Stimulated activated naive B cell treated with anti-CD40 and anti-IgM and Interleukin-4, amounts not matched to agents 10 μg/mL and 1 μg/mL and 100 μg/mL, for 72 hours (primary cell): ENCODE results near the gene ELK3.

Experiments
- ATAC-seq, 2 donors: fragments of 150-1000 bp; cut with Tn5 transposase; replicated peaks; 2 replicates each; pipeline ENCODE4 v1.10.0; 2021; ENCODE audit warnings: moderate library complexity in 1 of 2
- DNase-seq: peaks from one replicate; pipeline ENCODE4 v3.0.0; 2021
- H3K27ac Mint-ChIP-seq: one replicate; pipeline ENCODE4 v1.8.0; 2022; ENCODE audit warnings: mild to moderate bottlenecking, mixed read lengths
- H3K27me3 Mint-ChIP-seq, 2 donors: one replicate each; pipeline ENCODE4 v1.8.0; 2022; ENCODE audit warnings: mixed read lengths in 2 of 2
- H3K36me3 Mint-ChIP-seq, 2 donors: one replicate each; pipeline ENCODE4 v1.8.0; 2022; ENCODE audit warnings: mixed read lengths in 2 of 2, mild to moderate bottlenecking in 1 of 2
- H3K4me1 Mint-ChIP-seq, 2 donors: one replicate each; pipeline ENCODE4 v1.8.0; 2022; ENCODE audit warnings: mixed read lengths in 2 of 2, mild to moderate bottlenecking in 1 of 2
- H3K4me3 Mint-ChIP-seq, 2 donors: one replicate each; pipeline ENCODE4 v1.8.0; 2022; ENCODE audit warnings: mild to moderate bottlenecking in 2 of 2, mixed read lengths in 2 of 2, moderate library complexity in 1 of 2
- H3K9me3 Mint-ChIP-seq, 2 donors: one replicate each; pipeline ENCODE4 v1.8.0; 2022; ENCODE audit warnings: mixed read lengths in 2 of 2, mild to moderate bottlenecking in 1 of 2

The ELK3 gene

DNA sequence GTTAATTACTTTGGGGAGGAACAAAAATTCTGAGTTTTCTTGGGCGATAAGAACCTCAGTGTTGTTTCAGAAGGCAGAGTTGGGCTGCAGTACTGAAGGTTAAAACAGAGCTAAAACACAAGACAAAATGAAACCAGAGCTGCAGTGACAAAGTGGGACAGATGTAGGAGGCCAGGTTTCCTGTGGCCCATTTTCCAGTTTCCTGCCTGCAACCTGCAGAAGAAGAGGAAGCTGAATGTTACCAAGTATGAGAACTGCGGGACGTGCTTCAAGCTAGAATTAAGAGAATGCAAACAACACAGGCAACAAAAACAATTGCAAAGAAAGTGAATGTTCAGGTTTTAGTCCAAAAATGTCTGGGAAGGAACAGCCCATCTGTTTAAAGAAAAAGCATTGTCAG lies 17.8 kb downstream of the ELK3 start:
- DNase-seq, result no peak
- Mint-ChIP-seq H3K4me1 (peaks cover 58 to 93% of the 10 kb centered on the region in 2 donors), H3K9me3 (no peaks in the 10 kb centered on the region), H3K4me3 (peak overlapping the region; percentile 47), H3K27ac (peak overlapping the region; percentile 14), H3K27me3 (no peaks in the 10 kb centered on the region), H3K36me3 (peaks cover 2 to 7% of the 10 kb centered on the region in 2 donors)
- ATAC-seq, result no peak

DNA sequence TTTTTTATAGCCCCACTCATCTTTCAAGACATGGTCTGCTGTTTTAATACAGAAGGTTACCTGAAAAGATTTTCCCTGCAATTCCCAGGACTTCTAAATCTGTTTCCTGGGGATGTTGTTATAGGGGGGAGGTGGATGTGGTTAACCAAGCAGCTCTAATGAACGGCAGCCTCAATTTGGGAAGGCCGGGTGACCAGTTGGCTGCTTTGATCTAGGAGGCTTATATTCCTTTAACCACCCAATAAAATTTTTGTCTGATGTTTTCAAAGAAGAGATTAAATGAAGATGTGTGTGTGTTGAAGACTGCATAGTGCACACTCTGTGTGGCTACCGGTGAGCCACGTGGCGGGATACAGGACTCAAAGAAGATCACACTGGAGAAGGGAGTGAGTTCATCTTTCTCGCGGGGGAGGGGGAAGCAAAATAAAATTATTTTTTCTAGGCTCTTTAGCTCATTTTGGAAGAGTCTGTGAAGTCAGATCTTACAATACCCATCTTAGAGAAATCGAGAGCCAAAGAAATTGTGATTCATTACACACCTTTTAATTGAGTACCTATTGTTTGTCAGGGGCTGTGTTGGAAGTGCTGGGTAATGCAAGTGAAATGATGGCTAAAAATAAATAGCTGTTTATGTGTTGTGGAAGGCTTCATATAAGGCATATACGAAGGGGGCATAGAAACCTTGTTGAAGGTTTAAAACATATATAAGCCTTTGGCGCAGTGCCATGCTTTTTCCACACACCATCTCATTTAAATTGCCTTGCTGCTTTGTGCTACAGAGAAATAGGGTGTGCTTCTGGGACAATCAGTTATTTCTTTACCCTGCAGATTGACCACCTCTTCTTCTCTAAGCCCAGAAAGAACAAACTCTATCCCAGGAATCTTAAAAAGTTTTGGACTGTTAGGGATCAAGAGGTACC lies 18.5 kb downstream of the ELK3 start:
- Mint-ChIP-seq H3K27me3 (no peaks in the 10 kb centered on the region), H3K36me3 (peaks cover 2 to 7% of the 10 kb centered on the region in 2 donors), H3K4me3 (peak overlapping the region; percentile 14 to 43), H3K4me1 (peaks cover 50 to 86% of the 10 kb centered on the region in 2 donors), H3K9me3 (no peaks in the 10 kb centered on the region), H3K27ac (no peak overlapping the region)
- ATAC-seq (no peak), DNase-seq (no peak)

DNA sequence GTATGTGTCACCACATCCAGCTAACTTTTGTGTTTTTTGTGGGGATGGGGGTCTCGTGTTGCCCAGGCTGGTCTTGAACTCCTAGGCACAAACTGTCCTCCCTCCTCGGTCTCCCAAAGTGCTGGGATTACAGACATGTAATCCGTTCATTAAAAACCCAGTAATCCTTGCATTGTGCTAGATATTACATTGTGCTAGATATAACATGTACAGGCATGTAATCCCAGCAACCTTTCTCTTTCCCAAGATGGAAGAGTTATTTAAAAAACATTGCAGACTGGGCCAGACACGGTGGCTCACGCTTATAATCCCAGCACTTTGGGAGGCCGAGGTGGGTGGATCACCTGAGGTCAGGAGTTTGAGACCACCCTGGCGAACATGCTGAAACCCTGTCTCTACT lies 19.7 kb downstream of the ELK3 start:
- no peak overlapping the region for H3K4me3 Mint-ChIP-seq
- DNase-seq, result no peak
- no peaks in the 10 kb centered on the region for H3K9me3 Mint-ChIP-seq
- H3K27ac Mint-ChIP-seq, result peak overlapping the region; percentile 9
- no peak for ATAC-seq
- peaks cover 2 to 9% of the 10 kb centered on the region in 2 donors for H3K36me3 Mint-ChIP-seq
- no peaks in the 10 kb centered on the region for H3K27me3 Mint-ChIP-seq
- peaks cover 46 to 81% of the 10 kb centered on the region in 2 donors for H3K4me1 Mint-ChIP-seq

DNA sequence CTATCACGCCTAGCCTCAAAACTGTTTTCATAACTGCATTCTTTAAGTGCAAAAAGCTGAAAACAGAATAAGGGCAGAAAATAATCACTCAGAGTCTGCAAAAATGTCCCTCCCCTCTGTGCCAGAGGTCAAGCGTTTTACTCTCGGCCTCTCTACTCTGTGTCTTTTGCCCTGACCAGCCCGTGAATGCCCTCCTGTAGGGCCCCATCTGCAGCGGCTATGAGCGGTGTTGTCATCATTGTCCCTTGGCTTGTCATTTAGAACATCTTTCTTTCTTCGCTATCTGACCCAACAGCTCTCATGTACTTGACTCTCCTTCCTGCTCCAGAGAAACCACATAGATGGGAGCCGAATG lies 21.7 kb downstream of the ELK3 start:
- no peaks in the 10 kb centered on the region for H3K9me3 Mint-ChIP-seq
- H3K36me3 Mint-ChIP-seq, result peaks cover 5 to 9% of the 10 kb centered on the region in 2 donors
- no peaks in the 10 kb centered on the region for H3K27me3 Mint-ChIP-seq
- ATAC-seq, result no peak
- H3K4me1 Mint-ChIP-seq, result peaks cover 39 to 69% of the 10 kb centered on the region in 2 donors
- H3K4me3 Mint-ChIP-seq, result no peak overlapping the region
- H3K27ac Mint-ChIP-seq, result peak overlapping the region; percentile 25
- no peak for DNase-seq

DNA sequence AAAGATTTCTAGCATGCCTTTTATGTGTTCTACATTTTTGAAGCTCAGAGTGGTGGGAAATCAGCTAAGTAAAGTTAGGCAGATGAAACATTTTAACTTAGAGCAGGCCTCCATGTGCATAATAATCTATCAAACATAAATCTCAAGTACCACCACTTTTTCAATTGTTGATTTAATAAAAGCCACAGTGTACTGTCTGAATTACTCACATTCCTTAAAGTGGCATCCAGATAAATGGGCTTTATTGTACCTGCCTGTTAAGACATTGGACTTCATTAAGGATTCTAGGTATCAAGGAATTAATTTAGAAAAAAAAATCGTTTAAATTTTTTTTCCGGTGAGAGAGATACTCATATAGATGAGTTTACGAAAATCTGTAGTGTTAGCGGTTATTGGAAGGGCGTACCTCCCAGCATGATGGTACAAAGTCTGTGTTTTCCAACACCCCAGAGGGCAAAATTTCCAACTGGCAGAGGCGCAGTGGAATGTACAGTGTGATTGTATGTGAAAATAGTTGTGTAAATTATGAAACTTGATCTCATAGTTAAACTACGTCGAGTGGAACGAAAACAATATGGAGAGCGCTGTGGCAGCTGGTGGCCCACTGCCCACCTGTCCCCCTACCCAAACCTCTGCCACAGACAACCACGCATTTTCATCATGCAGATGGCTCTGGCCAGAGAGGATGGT lies 25.0 kb downstream of the ELK3 start:
- ATAC-seq, result no peak
- Mint-ChIP-seq H3K4me3 (no peak overlapping the region), H3K27ac (no peak overlapping the region), H3K4me1 (peaks cover 33 to 54% of the 10 kb centered on the region in 2 donors), H3K27me3 (no peaks in the 10 kb centered on the region), H3K9me3 (no peaks in the 10 kb centered on the region), H3K36me3 (peaks cover 8 to 33% of the 10 kb centered on the region in 2 donors)
- no peak for DNase-seq

DNA sequence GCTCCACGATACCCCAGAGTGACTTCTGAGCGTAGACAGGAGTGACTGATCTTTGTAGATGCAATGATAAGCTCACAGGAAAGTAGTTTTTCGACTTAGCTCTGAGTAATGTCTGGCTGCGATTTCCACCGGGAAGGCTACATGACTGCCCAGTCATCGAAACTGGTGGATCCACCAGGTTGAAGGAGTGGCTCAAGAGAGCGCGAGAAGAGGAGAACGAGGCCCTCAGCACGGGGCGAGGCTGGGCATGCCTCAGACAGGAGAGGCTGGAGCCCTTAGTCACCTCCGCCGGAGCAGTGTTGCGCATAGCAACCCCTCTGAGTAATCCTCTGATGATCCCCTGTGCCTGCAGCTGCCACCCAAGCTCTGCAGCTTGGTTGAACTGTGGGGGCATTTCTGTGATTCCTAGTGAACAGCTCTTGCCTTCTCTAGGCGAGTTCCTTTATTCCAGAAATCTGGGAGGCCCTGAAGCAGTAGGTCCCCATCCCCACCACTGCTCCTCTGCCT lies 25.6 kb downstream of the ELK3 start:
- H3K9me3 Mint-ChIP-seq, result no peaks in the 10 kb centered on the region
- no peak for ATAC-seq

DNA sequence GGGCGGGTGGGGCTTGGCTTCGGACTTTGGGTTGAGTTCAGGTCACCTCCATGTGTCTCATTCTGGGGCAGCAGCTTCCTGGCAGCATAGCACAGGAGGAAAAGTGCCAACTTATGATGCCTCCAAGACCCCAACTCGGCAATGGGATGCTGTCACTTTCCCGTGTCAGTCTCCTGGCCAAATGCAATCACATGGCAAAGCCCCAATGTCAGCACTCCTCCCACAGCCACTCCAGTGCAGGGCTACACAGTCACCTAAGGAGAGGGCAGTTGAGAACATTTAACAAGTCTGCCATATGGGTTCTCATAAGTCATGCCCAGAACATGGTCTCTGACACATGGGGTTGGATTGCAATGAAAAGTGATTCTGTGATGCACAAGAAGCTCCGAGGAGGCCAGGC lies 26.7 kb downstream of the ELK3 start:
- no peaks in the 10 kb centered on the region for H3K27me3 Mint-ChIP-seq
- ATAC-seq, result no peak
- DNase-seq, result no peak
- H3K4me1 Mint-ChIP-seq, result peaks cover 25 to 48% of the 10 kb centered on the region in 2 donors
- H3K36me3 Mint-ChIP-seq, result peaks cover 10 to 34% of the 10 kb centered on the region in 2 donors
- no peak overlapping the region for H3K27ac Mint-ChIP-seq
- H3K9me3 Mint-ChIP-seq, result no peaks in the 10 kb centered on the region
- no peak overlapping the region for H3K4me3 Mint-ChIP-seq

More for the DNA sequence above, 25.6 kb downstream of the ELK3 start:
- no peak for DNase-seq
- peaks cover 32 to 50% of the 10 kb centered on the region in 2 donors for H3K4me1 Mint-ChIP-seq
- H3K27me3 Mint-ChIP-seq, result no peaks in the 10 kb centered on the region
- H3K27ac Mint-ChIP-seq, result no peak overlapping the region
- no peak overlapping the region for H3K4me3 Mint-ChIP-seq
- peaks cover 10 to 35% of the 10 kb centered on the region in 2 donors for H3K36me3 Mint-ChIP-seq

DNA sequence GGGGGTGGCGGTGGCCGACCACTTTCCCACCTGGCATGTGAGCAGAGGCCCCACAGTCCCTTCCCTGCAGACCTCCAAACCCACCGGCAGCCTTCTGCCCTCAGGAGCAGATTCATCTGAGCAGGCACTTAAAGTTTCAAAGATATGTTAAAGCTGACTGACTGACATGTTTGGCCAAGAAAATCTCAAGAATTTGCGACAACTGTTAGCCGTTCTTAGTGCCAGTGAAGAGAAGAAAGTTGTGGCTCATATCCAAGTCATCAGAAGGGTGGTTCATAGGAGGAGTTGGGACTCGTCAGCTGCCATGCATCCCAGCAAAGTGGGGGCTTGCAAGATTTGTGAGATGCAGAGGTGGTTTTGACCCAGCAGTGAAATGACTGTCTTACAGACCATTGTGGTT lies 27.2 kb downstream of the ELK3 start:
- Mint-ChIP-seq H3K27ac (no peak overlapping the region), H3K4me1 (peaks cover 26 to 44% of the 10 kb centered on the region in 2 donors), H3K4me3 (no peak overlapping the region), H3K9me3 (no peaks in the 10 kb centered on the region), H3K36me3 (peaks cover 14 to 39% of the 10 kb centered on the region in 2 donors), H3K27me3 (no peaks in the 10 kb centered on the region)
- ATAC-seq, result no peak
- no peak for DNase-seq

DNA sequence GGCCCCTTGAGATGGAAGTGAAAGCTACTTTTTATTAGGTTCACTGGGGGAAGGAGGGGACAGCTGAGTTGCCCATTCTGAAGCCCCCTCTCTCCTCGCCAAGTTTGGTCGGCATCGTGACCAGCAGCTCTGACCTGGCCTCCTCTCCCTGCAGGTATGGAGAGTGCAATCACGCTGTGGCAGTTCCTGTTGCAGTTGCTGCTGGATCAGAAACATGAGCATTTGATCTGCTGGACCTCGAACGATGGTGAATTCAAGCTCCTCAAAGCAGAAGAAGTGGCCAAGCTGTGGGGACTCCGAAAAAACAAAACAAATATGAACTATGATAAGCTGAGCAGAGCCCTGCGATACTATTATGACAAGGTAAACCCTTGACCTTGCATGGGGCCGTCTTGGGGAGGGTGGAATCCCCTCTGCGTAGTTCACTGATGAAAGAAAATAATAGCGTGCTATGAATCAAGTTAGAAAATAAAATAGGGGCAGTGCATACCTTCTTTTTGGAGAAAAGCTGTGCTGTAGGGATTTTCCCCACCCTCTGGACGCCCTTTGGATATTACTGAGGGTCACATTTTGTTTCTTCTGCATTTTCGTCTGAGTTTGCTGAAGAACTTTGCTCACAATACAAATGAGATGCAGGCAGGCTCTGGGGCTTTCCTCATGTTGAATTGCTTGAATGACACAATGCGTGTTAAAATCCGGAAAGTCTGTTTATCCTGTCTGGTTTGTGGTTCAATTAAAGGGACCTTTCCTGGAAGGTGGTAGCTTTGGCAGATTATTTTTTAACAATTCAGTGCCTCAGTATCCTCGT lies 29.4 kb downstream of the ELK3 start:
- no peaks in the 10 kb centered on the region for H3K27me3 Mint-ChIP-seq
- peak overlapping the region; percentile 81 for H3K27ac Mint-ChIP-seq
- peaks cover 22 to 51% of the 10 kb centered on the region in 2 donors for H3K36me3 Mint-ChIP-seq
- H3K9me3 Mint-ChIP-seq, result no peaks in the 10 kb centered on the region
- peaks cover 32 to 37% of the 10 kb centered on the region in 2 donors for H3K4me1 Mint-ChIP-seq
- H3K4me3 Mint-ChIP-seq, result peak overlapping the region in 1 of 2 donors; percentile 63
- ATAC-seq (peak; percentile 85 to 93), DNase-seq (peak; percentile 29)

DNA sequence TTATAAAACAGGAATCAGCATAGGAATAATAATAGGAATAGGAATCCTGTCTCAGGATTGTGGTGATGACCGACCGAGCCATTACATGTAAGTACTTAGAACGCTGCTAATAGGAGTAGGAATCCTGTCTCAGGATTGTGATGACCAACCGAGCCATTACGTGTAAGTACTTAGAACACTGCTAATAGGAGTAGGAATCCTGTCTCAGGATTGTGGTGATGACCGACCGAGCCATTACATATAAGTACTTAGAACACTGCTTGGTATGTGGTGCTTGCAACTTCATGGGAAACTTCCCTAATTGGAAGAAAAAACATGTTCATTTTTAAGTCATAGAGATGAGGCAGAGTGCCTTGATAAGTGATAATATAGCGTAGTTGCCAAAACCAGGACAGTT lies 30.0 kb downstream of the ELK3 start:
- peaks cover 33 to 37% of the 10 kb centered on the region in 2 donors for H3K4me1 Mint-ChIP-seq
- H3K36me3 Mint-ChIP-seq, result peaks cover 23 to 52% of the 10 kb centered on the region in 2 donors
- ATAC-seq (no peak), DNase-seq (no peak)
- H3K9me3 Mint-ChIP-seq, result no peaks in the 10 kb centered on the region
- no peaks in the 10 kb centered on the region for H3K27me3 Mint-ChIP-seq
- H3K27ac Mint-ChIP-seq, result peak overlapping the region; percentile 37
- peak overlapping the region in 1 of 2 donors; percentile 22 for H3K4me3 Mint-ChIP-seq

DNA sequence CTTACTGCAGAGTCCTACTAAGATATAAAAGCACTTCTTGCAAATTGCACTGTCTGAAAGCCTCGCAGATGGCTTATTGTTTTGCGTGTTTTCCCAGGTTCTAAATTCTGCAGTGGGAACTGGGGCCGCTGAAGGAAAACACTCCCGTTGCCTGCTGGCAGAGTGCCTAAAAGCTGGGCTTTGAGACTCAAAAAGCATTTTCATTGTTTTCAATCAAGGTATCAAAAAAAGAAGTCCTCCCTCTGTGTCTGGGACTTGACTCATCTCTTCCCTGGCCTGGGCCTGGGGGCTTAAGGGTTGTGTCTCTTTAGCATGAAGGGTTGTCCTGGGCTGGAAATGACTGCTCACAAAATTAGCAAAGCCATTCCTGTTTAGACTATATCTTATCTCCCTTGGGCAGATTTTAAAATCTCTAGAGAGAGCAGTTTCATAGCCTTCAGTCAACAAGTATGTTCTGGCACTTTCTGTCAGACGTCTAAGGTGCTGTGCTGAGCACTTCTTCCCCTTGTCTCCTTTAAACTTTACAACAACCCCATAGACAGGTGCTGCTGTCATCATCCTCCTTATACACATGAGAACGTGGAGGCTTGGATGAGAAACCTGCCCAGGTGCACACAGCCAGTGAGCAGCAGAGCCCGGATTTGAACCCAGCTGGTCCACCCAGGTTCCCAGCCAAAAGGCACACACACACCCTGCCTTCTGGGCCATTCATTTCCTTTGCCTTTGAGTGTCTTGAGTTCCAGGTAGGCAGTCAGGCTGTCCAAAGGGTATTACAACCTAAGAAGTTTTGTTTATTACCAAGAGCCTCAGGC lies 31.1 kb downstream of the ELK3 start:
- Mint-ChIP-seq H3K36me3 (peaks cover 20 to 52% of the 10 kb centered on the region in 2 donors), H3K4me3 (no peak overlapping the region)

DNA sequence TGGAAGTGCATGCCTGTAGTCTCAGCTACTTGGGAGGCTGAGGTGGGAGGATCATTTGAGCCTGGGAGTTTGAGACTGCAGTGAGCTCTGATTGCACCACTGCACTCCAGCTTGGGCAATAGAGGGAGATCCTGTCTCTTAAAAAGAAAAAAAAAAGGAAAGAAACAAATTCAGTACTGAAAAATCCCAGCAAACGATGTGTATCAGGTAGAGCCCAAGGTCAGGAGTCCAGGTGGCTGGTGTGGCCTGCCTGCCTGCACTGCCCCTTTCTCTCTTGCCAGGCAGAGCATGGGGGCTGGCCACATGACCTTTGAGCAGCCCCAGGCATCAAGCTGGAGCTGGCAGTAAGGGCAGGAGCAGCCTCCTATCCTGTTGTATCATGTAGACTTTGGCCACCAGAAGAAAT lies 31.8 kb downstream of the ELK3 start:
- ATAC-seq, result no peak
- Mint-ChIP-seq H3K9me3 (no peaks in the 10 kb centered on the region), H3K4me1 (peaks cover 25 to 29% of the 10 kb centered on the region in 2 donors), H3K36me3 (peaks cover 22 to 52% of the 10 kb centered on the region in 2 donors), H3K4me3 (no peak overlapping the region), H3K27me3 (no peaks in the 10 kb centered on the region), H3K27ac (peak overlapping the region; percentile 69)
- DNase-seq, result no peak

More for the DNA sequence above, 31.1 kb downstream of the ELK3 start:
- Mint-ChIP-seq H3K27me3 (no peaks in the 10 kb centered on the region), H3K9me3 (no peaks in the 10 kb centered on the region), H3K4me1 (peaks cover 28 to 30% of the 10 kb centered on the region in 2 donors), H3K27ac (peak overlapping the region; percentile 69)
- DNase-seq (no peak), ATAC-seq (peak in 1 of 2 donors; percentile 18)

DNA sequence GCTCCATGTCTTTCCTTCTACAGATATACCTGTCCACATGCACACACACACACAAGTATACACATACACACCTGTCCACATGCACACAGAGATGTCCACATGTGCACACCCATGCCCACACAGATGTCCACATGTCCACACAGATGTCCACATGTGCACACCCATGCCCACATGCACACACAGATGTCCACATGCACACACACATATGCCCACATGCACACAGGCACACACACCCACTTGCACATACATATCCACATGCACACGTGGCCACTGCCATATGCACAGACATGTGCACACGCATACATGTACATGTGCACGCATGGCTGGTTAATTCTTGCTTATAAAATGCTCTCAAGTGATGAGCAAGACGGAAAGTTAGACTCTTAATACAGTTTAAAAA lies 32.2 kb downstream of the ELK3 start:
- Mint-ChIP-seq H3K36me3 (peaks cover 22 to 51% of the 10 kb centered on the region in 2 donors), H3K4me1 (peaks cover 25 to 29% of the 10 kb centered on the region in 2 donors), H3K27ac (no peak overlapping the region), H3K27me3 (no peaks in the 10 kb centered on the region), H3K9me3 (no peaks in the 10 kb centered on the region), H3K4me3 (no peak overlapping the region)
- ATAC-seq (no peak), DNase-seq (no peak)
